ENCODE measurements around the gene BMPER. TPM values are rescaled to one million over a fixed set of nuclear protein-coding genes. Genes with fewer than 3 reads are reported as not detected.

The BMPER gene
- total RNA-seq, 1 donor from 2014 or later = 0.56 TPM

DNA sequence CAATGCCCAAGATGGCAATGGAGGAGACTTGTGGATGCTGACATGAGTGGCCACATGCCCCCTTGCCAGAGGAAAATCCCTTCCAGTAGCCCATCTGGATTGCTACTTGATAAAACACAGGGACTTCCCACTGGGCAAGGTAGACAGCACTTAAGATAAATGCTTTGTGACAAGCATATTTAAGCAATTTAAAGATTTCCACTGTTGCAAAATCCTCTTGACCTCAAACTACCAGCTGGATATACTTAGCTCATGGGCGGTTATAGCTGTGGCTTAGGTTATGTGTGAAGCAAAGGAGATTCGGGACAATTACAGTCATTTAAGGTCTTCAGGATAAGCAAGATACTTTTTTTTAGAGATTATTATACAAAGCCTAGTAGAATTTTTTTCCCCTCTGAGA is 238.1 kb downstream of the BMPER start:
- TF ChIP-seq, protein P1, sequence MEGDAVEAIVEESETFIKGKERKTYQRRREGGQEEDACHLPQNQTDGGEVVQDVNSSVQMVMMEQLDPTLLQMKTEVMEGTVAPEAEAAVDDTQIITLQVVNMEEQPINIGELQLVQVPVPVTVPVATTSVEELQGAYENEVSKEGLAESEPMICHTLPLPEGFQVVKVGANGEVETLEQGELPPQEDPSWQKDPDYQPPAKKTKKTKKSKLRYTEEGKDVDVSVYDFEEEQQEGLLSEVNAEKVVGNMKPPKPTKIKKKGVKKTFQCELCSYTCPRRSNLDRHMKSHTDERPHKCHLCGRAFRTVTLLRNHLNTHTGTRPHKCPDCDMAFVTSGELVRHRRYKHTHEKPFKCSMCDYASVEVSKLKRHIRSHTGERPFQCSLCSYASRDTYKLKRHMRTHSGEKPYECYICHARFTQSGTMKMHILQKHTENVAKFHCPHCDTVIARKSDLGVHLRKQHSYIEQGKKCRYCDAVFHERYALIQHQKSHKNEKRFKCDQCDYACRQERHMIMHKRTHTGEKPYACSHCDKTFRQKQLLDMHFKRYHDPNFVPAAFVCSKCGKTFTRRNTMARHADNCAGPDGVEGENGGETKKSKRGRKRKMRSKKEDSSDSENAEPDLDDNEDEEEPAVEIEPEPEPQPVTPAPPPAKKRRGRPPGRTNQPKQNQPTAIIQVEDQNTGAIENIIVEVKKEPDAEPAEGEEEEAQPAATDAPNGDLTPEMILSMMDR (IDR thresholded peaks at IDR 0.05) = no peak
- no peak for DNase-seq (ENCODE audit: extremely low spot score, unreplicated experiment)
- no peaks in the 10 kb centered on the region for H3K9me3 Mint-ChIP-seq (ENCODE audit: unreplicated experiment)
- H3K4me1 Mint-ChIP-seq (ENCODE audit: unreplicated experiment) = no peaks in the 10 kb centered on the region
- no peak overlapping the region for H3K27ac Mint-ChIP-seq (ENCODE audit: unreplicated experiment)
- H3K27me3 Mint-ChIP-seq (ENCODE audit: unreplicated experiment) = peaks cover 2% of the 10 kb centered on the region
- no peaks in the 10 kb centered on the region for H3K36me3 Mint-ChIP-seq (ENCODE audit: unreplicated experiment)
- no peak overlapping the region for H3K4me3 Mint-ChIP-seq (ENCODE audit: unreplicated experiment)

DNA sequence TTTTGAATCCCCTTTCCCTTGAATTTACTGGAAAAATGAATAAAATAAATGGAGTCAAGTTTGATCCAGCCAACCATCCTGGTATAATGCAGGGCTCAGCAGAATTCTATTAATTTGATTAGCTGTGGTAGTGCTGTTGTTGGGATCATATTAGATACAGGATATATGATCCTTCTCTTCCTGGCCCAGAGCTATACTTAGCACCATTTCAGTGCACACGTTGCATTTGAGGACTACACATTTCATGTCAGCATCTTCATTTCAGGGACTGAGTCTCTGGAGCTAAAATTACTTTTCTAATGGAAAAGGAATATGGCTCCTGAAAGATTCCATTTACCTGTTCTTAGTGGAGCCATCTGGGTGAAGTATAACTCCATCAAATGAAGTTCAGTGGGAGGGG is 240.3 kb downstream of the BMPER start:
- Mint-ChIP-seq H3K9me3 (ENCODE audit: unreplicated experiment) (no peaks in the 10 kb centered on the region), H3K27ac (ENCODE audit: unreplicated experiment) (no peak overlapping the region), H3K27me3 (ENCODE audit: unreplicated experiment) (peaks cover 2% of the 10 kb centered on the region), H3K4me3 (ENCODE audit: unreplicated experiment) (no peak overlapping the region), H3K36me3 (ENCODE audit: unreplicated experiment) (no peaks in the 10 kb centered on the region), H3K4me1 (ENCODE audit: unreplicated experiment) (no peaks in the 10 kb centered on the region)
- DNase-seq (ENCODE audit: extremely low spot score, unreplicated experiment) = no peak
- TF ChIP-seq, protein P1 (IDR thresholded peaks at IDR 0.05) = no peak

DNA sequence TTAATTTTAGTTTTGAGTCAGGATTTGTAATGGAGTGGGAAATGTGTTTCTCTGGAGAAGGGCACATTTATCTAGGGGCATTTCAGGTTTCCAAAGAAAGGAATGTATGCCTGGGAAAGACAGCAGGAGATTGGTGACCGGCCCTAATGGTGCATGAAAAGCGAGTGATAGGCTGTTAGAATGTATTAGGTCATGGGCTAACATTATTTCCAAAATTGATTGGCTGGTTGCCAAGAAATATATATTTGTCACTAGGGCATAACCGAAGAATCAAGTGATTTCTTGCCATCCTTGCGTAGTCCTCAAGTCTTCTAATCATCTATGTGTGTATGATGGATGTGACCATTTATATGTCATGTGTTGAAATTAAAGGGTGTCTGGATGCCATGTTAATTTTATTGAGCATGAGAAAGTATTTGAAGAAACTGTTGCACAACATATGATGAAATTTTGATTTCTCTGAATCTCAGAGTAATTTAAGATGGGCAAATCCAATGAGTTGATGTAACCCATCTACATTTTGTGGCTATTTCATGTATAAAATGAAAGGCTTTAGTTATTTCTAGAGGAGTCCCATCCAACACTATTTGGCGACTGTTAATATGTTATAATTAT is 248.4 kb downstream of the BMPER start:
- no peak for DNase-seq (ENCODE audit: extremely low spot score, unreplicated experiment)
- no peaks in the 10 kb centered on the region for H3K4me1 Mint-ChIP-seq (ENCODE audit: unreplicated experiment)
- no peak overlapping the region for H3K4me3 Mint-ChIP-seq (ENCODE audit: unreplicated experiment)
- H3K36me3 Mint-ChIP-seq (ENCODE audit: unreplicated experiment) = no peaks in the 10 kb centered on the region
- no peaks in the 10 kb centered on the region for H3K27me3 Mint-ChIP-seq (ENCODE audit: unreplicated experiment)
- no peak overlapping the region for H3K27ac Mint-ChIP-seq (ENCODE audit: unreplicated experiment)
- TF ChIP-seq, protein P1 (IDR thresholded peaks at IDR 0.05) = no peak
- H3K9me3 Mint-ChIP-seq (ENCODE audit: unreplicated experiment) = no peaks in the 10 kb centered on the region

DNA sequence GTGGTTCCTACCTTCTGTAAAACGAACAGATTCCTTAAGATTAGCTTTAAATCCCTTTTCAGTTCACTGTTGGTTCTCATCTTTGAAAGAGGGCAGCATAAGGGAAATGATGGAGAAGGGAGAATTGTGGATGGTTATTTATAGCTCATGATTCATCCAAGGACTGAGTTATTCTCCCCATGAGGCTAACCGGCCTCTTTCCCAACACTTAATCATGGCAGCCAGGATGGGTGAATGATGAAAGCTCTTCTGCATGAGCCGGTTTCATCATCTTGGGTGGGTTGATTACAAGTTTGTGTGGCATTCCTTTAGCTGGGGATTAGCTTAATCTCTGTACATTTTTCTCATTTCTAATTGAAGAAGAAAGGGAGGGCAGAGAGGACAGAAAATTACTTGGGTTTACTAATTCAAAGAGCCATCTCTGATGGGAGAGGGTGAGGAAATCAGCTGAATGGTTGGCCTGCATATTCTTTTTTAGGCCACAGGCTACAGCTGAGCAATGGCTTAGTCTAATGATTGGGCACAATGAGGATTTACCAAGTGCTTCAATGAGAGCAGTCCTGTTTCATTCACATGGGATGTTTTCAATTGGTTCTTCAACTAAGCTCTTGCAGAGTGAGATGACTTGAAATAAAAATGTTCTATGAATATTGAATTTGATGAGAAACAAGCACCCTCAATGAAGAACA is 250.0 kb downstream of the BMPER start:
- Mint-ChIP-seq H3K27ac (ENCODE audit: unreplicated experiment) (no peak overlapping the region), H3K36me3 (ENCODE audit: unreplicated experiment) (no peaks in the 10 kb centered on the region), H3K4me1 (ENCODE audit: unreplicated experiment) (no peaks in the 10 kb centered on the region), H3K27me3 (ENCODE audit: unreplicated experiment) (no peaks in the 10 kb centered on the region), H3K4me3 (ENCODE audit: unreplicated experiment) (no peak overlapping the region), H3K9me3 (ENCODE audit: unreplicated experiment) (no peaks in the 10 kb centered on the region)
- DNase-seq (ENCODE audit: extremely low spot score, unreplicated experiment) = no peak
- TF ChIP-seq, protein P1 (IDR thresholded peaks at IDR 0.05) = no peak

DNA sequence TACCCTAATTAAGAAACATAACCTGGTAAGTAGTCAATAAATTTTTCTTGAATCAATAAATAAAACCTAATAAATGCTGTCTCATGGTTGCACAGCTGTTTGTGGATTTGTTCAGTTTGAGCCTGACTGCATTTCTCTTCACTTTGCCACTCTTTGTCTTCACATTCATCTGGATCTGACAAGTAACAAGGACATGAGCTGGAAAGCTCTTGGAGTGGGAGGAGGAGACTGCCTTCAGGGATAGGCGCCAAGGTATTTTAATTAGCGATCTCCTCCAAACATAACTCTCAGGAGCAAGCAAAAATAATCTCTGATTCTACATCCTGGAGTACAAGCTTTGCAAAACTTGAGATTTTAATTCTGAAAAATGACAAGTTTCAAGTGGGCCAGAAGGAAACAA is 251.0 kb downstream of the BMPER start:
- H3K4me3 Mint-ChIP-seq (ENCODE audit: unreplicated experiment) = no peak overlapping the region
- H3K4me1 Mint-ChIP-seq (ENCODE audit: unreplicated experiment) = no peaks in the 10 kb centered on the region
- H3K36me3 Mint-ChIP-seq (ENCODE audit: unreplicated experiment) = no peaks in the 10 kb centered on the region
- no peaks in the 10 kb centered on the region for H3K27me3 Mint-ChIP-seq (ENCODE audit: unreplicated experiment)
- TF ChIP-seq, protein P1 (IDR thresholded peaks at IDR 0.05) = no peak
- no peak for DNase-seq (ENCODE audit: extremely low spot score, unreplicated experiment)
- H3K9me3 Mint-ChIP-seq (ENCODE audit: unreplicated experiment) = no peaks in the 10 kb centered on the region
- H3K27ac Mint-ChIP-seq (ENCODE audit: unreplicated experiment) = no peak overlapping the region
